ENCODE measurements around the gene SLC35E1.

SLC35E1 gene

DNA sequence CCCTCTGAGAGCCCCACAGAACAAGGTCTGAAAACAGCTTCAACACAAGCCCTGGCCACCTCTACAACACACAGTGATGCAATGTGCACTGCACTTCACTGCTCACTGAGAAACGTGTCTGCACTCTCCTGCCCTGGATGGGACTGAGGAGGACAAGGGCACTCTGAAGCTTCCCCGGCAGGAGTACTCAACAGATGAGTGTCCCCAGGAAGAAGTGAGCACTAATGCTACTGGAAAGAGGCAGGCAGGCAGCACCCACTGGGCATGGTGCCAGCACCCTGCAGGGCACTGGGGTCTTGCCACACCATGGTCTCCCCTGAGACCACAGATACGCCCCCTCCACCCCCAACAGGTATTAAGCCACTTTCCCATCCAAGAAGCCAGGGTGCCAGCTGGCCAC, 17.7 kb upstream of the SLC35E1 start:
- no peaks in the 10 kb centered on the region for H3K9me3 Mint-ChIP-seq

DNA sequence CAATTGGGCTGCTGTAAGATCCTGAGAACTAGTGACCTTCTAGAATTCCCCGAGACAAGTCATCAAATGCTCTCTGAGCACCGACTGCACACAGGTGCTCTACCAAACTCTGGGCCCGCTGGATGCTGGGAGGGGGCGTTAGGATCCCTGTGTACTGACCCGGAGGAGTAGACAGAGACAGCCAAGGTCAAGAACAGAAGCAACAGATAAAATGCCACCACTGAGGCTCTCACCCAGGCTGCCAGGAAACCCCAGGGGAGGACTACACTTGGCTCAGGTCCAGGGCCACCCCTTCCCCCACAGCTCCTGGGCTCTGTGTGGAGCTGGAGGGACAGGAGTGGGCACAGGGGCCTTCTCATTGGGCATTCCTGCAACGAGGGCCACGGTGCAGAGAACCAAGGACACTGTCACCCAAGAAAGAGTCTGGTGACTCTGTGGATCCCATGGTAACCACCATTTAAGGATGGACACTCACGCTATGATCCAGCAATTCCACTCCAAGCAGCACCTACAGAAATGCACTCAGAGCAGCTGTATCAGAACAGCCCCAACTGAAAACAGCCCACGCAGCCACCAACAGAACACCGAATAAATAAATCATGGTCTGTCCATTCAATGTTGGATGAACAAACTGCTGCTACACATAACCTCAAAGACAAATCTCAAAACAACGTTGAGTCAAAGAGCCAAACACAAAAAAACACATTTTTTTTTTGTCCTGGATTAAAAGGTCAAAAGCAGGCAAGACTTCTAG, 16.8 kb upstream of the SLC35E1 start:
- peaks cover 22% of the 10 kb centered on the region for H3K36me3 Mint-ChIP-seq
- no peaks in the 10 kb centered on the region for H3K9me3 Mint-ChIP-seq
- peak overlapping the region; percentile 77 for H3K4me3 Mint-ChIP-seq
- peaks cover 84% of the 10 kb centered on the region for H3K4me1 Mint-ChIP-seq
- DNase-seq (ENCODE audit: low spot score in 2 of 2) = peak in 1 of 2 donors; percentile 60
- ATAC-seq = peak; percentile 38
- peak overlapping the region; percentile 90 for H3K27ac Mint-ChIP-seq

More for the DNA sequence above, 17.7 kb upstream of the SLC35E1 start:
- Mint-ChIP-seq H3K36me3 (peaks cover 25% of the 10 kb centered on the region), H3K27ac (no peak overlapping the region), H3K4me1 (peaks cover 86% of the 10 kb centered on the region), H3K4me3 (peak overlapping the region; percentile 77)
- no peak for DNase-seq (ENCODE audit: low spot score in 2 of 2)
- no peak for ATAC-seq

DNA sequence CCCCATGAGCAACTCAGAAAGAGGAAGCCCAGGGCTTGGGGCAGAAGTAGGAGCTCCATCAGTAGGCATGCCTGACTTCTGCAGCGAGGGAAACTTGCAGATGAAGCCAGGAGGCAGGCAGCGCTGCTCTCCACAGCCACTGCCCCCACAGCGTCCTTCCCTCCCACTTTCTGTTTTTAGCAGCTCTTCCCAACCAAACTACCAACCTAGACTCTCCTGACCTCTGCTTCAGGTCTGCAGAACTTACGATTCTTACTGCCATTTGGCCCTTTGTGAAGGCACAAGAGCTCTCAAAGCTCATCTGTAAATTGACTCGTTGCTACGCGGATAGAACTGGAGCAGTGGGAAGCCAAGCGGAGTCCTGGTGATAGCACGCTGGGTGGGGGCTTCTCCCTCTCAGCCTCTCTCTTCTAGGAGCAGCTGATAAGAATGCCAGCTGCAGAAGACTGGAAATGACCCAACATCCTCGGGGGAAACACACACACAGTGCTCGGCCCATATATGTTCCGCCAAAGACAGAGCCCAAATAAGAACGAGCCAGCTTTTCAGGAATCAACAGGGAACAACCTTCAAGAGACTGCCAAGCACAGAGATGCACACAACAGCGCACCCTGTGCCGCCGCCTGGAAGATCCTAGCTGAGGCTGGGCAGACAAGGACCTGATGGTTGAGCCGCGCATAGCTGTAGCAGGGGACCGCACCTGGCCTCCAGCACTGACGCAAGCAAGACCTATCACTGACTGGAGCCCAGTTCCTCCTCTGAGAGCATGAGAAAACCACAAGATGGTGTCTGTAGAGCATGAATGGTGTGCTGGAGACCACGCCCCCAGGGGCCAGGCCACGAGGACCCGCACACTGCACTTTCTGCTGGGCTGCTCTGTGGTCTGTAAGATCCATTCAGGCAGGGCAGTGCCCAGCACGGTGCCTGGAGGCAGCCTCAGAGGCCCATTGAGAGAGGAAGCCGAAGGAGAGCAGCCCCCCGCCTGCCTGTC, 15.9 kb upstream of the SLC35E1 start:
- ATAC-seq (peak; percentile 72), DNase-seq (ENCODE audit: low spot score in 2 of 2) (peak in 1 of 2 donors; percentile 79)
- Mint-ChIP-seq H3K27ac (peak overlapping the region; percentile 90), H3K9me3 (no peaks in the 10 kb centered on the region), H3K36me3 (peaks cover 24% of the 10 kb centered on the region), H3K4me3 (peak overlapping the region; percentile 77), H3K4me1 (peaks cover 84% of the 10 kb centered on the region)

DNA sequence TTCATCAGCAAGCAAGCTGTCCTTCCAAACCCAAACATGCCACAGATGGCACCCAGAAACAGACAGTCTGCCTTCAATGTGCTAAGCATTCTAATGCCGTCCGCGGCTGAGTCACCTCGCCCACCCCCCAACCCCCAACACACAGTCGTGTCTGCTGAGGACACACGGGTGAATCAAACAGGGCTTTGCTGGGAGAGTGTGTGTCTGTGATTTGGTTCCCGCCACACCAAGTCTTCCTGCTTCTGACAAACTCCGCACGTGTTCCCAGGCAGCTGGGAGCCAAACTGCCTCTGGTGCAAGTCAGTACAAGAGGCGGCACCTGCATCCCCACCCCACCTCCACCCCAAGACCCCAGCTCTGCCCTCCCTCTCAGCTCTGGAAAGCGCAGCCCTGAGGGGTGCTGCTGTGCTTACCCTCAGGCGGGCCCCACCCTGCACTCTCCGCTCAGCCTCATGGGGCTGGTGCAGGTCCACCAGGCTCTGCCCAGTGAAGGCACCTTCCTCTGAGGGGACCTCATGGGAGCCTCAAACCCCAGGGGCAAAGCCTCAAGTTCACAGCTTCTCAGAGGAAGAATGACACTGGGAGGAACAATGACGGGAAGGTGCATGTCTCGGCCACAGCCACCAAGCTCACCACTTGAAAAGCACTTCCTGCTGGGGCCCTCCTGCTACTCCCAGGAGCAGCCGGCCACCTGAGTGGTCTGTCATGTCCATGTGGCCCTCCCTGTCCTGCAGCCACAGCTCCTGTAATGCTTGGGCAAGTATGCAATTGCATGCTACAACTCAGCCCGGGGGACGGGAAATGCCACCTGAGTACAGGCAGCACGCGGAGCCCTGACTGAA, 15.0 kb upstream of the SLC35E1 start:
- peaks cover 24% of the 10 kb centered on the region for H3K36me3 Mint-ChIP-seq
- DNase-seq (ENCODE audit: low spot score in 2 of 2) = peak in 1 of 2 donors; percentile 77
- H3K4me1 Mint-ChIP-seq = peaks cover 85% of the 10 kb centered on the region
- H3K27ac Mint-ChIP-seq = peak overlapping the region; percentile 90
- peak overlapping the region; percentile 77 for H3K4me3 Mint-ChIP-seq
- peak; percentile 25 for ATAC-seq
- H3K9me3 Mint-ChIP-seq = no peaks in the 10 kb centered on the region

DNA sequence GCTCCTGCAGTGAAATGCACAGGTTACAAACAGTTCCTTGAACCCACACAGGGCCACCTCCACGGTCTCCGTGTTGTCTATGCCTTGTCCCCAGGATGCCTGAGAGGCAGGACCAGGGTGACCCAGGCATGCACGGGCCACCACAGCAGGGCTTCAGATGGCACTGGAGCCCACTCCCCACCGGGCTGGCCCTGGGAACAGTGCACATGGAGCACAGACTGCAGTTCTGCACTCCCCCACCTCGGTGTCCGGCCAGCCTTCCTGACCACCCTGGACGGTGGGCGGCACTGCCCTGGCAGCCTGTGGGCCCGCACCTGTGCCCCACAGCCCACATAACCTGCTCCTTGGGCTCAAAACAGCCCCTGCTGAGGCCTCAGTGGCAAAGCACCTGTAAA, 14.3 kb upstream of the SLC35E1 start:
- no peak for ATAC-seq
- Mint-ChIP-seq H3K36me3 (peaks cover 30% of the 10 kb centered on the region), H3K9me3 (no peaks in the 10 kb centered on the region), H3K4me1 (peaks cover 85% of the 10 kb centered on the region), H3K27ac (peak overlapping the region; percentile 90), H3K4me3 (peak overlapping the region; percentile 77)
- DNase-seq (ENCODE audit: low spot score in 2 of 2) = no peak

DNA sequence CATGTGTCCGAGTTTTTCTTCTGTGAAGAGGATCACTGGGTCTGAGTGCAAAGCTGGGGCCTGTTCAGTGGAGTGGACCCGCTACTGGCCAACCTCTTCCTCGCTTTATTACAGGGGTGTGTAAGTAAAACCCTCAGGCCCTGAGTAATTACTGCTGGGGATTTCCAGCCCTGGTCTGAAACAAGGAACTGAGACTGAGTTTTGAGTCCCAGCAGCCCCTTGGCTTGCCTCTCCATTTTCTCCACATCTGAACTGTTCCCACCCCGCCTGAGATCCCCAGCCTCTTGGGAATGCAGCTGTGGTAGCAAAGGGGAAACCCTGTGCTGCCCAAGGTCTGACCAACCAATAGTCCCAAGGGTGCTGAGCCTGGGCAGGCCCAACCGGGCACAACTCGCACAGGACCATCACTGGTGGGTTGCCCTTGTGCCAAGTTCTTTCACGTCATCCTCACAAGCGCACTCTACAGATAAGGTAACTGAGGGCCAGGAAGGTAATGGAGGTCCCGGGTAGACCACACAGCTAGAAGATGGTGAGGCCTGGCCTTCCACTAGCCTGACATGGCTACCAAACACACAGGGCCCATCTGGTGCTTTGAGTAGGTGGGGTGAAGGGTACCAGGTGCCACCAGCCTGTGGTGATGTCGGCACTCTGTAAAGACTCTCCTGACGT, 13.7 kb upstream of the SLC35E1 start:
- DNase-seq (ENCODE audit: low spot score in 2 of 2) (peak in 1 of 2 donors; percentile 76), ATAC-seq (peak; percentile 49)
- Mint-ChIP-seq H3K27ac (peak overlapping the region; percentile 90), H3K4me1 (peaks cover 89% of the 10 kb centered on the region), H3K36me3 (peaks cover 34% of the 10 kb centered on the region), H3K9me3 (no peaks in the 10 kb centered on the region), H3K4me3 (peak overlapping the region; percentile 77)

DNA sequence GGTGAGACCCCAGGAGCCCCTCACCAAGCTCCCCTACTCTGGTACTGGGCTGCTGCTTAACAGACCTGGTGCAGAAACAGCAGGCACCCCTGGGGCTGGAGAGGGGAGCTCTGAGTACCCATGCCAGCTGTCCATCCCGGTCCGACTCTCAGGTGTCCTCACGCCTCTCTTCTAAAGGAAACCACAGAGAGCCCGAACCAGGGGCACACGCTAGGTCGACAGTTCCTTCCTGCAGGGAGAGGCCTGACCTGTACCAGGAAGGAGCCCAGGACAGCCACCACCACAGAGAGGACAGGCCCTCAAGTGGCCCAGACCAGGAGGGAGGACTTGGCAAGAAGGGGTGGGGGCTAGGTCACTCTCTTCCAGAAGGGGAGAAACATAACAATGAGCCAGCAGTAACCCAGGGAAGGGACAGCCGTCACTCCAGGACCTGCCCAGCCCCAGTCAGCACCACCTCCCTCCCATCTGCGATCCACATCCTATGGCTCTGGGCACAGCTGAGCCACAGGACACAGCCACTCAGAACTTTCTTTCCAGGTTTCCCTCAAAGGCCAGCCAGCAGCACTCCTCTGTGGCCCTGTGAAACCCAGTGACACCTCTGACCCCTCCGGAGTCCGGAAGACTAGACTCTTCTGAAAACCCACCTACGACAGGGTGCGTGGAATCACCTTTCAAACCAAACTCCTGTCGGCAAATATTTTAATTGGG, 13.0 kb upstream of the SLC35E1 start:
- ATAC-seq = no peak
- Mint-ChIP-seq H3K4me1 (peaks cover 89% of the 10 kb centered on the region), H3K36me3 (peaks cover 41% of the 10 kb centered on the region), H3K9me3 (no peaks in the 10 kb centered on the region), H3K27ac (peak overlapping the region; percentile 90), H3K4me3 (peak overlapping the region; percentile 77)
- DNase-seq (ENCODE audit: low spot score in 2 of 2) = peak in 1 of 2 donors; percentile 65

DNA sequence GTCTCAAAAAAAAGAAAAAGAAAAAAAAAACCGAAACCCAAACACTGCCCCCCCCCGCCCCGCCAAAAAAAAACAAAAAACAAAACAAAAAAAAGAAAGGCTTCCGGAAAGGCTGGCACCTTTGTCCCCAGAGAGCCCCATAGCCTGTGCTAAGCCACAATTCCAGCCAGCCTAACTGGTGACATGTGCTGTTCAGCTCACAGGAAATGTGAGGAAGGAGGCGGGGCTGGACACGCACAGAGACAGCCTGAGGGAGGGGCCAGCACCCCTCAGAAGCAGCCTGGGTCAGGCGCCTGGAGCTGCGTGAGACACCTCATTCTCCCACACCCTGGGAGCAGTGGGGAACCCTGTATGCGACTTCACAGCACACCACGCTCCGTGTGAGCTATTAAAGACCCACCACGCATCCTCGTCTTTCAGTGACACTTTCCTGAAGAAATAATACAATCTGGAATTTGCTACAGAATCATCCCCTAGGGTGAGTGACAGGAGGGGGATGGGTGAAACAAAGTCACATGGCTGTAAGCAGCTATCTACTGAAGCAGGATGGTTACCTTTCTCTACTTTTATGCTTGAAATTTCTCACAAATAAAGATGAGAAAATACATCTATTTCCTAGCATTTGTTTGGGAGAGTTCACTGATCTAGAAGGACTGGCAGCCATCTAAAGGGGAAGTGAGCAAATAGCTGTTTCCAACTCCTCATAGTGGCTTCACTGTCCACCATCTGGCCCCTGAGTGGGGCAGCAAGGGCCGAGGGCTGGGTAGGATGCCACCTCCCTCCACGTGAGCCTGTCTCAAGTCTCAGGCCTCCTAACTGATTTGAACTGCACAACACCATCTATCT, 12.3 kb upstream of the SLC35E1 start:
- H3K36me3 Mint-ChIP-seq = peaks cover 48% of the 10 kb centered on the region
- ATAC-seq (peak; percentile 85), DNase-seq (ENCODE audit: low spot score in 2 of 2) (peak; percentile 69 to 92)

DNA sequence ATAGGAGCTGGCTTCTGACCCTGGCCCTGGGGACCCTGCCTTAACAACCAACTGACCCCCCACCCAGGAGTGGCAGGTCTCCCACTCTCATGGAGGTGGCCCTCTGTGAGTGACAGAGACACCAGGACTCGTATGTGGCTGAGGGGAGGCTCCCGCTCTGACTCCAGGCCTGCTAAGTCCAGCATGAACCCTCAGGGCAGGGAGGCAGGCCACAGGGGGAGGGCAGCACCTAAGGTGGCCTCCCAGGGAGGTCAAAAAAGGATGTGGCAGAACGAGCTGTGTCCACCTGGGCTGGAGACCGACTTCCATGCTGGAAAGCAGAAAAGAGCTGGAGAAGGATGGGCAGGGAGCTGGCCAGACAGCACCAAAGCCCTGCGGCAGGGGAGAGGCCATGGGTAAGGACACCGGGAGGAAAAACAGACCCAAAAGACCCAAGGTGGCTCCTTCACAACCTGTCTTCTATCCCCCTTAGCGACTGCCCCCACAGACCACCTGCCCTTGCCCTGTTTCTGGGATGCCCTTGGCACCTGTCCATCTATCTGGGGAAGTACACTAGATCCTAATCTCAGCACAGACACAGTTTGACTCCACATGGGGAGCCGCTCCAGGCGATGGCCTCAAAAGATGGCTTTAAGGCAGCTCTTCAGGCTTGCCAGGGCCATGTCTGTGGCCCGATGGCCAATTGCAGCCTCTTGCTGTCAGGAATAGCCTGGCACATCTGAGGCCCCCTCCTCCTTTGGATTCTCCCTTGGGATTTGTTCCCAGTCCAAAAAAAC, 10.5 kb upstream of the SLC35E1 start:
- Mint-ChIP-seq H3K4me1 (peaks cover 81% of the 10 kb centered on the region), H3K9me3 (no peaks in the 10 kb centered on the region), H3K4me3 (peak overlapping the region; percentile 77), H3K27ac (peak overlapping the region; percentile 90), H3K36me3 (peaks cover 66% of the 10 kb centered on the region)
- ATAC-seq (no peak), DNase-seq (ENCODE audit: low spot score in 2 of 2) (no peak)

More for the DNA sequence above, 12.3 kb upstream of the SLC35E1 start:
- Mint-ChIP-seq H3K27ac (peak overlapping the region; percentile 90), H3K9me3 (no peaks in the 10 kb centered on the region), H3K4me3 (peak overlapping the region; percentile 77), H3K4me1 (peaks cover 89% of the 10 kb centered on the region)

DNA sequence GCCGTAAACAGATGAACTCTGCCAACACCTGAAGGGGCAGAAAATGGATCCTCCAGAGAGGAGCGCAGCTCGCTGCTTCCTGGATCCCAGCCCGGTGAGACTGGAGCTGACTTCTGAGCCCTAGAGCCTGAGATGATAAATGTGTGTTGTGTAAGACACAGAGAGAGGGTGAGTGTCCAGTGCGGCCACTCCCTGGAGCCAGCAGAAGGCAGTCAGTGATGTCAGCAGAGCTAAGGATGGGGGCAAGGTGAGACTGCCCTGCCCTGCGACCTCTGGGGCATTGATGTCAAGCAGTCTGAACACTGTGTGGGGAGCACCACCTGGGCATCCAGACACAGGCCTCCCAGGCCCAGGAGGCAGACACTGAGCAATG, 9.7 kb upstream of the SLC35E1 start:
- Mint-ChIP-seq H3K4me3 (no peak overlapping the region), H3K27ac (peak overlapping the region; percentile 79), H3K9me3 (no peaks in the 10 kb centered on the region), H3K36me3 (peaks cover 70% of the 10 kb centered on the region), H3K4me1 (peaks cover 74% of the 10 kb centered on the region)
- no peak for DNase-seq (ENCODE audit: low spot score in 2 of 2)
- no peak for ATAC-seq

DNA sequence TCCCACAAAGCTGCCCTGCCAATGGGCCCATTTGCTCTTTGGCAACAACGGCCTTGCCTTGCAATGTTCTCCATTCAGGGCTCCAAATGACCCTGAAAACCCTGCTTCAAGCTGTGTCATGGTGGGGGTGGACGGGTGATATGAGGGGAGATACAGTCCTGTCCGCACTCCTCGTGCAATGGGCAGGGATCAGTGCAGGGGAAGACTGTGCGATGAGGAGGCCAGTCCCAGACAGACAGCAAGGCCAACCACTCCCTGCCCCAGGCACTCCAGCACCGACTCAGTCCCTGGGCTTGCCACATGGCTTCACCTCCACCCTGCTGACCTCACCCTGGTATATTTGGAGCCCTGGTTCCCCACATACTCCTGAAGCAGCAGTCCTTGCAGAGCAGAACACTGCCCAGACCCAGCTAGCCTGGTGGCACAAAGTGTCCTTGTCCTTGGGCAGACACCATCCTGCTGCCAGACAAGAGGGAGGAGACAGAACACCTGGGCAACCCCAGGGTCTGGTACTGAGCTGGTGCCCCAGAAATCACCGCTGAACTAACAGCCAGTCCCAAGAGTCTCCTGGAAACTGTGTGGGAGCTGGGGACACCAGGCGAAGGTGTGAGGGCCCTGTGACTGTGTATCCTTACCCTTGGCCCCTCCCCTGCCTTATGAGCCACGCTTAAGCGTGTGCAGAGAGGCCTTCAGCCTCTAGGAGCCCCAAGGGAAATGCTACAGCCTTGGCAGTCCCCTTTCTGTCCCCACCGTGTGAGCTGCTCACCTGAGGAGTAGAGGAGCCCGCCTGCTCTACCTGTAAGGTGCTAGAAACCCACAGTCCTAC, 9.1 kb upstream of the SLC35E1 start:
- no peaks in the 10 kb centered on the region for H3K9me3 Mint-ChIP-seq
- peak overlapping the region; percentile 79 for H3K27ac Mint-ChIP-seq
- no peak overlapping the region for H3K4me3 Mint-ChIP-seq
- no peak for DNase-seq (ENCODE audit: low spot score in 2 of 2)
- H3K4me1 Mint-ChIP-seq = peaks cover 71% of the 10 kb centered on the region
- no peak for ATAC-seq
- peaks cover 75% of the 10 kb centered on the region for H3K36me3 Mint-ChIP-seq

DNA sequence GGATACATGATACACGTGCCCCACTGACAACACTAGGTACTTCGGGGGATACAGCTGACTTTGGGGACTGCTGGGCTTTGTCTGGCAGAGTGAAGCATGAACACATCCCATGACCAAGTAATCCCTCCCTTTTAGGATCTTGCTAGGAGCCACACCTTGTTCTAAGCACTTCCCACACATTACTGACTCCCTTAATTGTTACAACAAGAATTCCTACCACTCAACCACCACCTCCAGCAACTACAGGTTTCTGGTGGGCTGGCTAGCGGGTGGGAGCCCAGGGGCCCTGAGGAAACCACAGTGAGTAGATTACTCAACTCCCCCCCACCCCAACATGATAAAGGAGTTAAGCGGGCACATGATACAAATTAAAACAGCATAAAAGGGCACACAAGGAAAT, 7.2 kb upstream of the SLC35E1 start:
- Mint-ChIP-seq H3K4me1 (peaks cover 68% of the 10 kb centered on the region), H3K27ac (peak overlapping the region; percentile 87), H3K4me3 (no peak overlapping the region), H3K36me3 (peaks cover 78% of the 10 kb centered on the region), H3K9me3 (no peaks in the 10 kb centered on the region)
- ATAC-seq (no peak), DNase-seq (ENCODE audit: low spot score in 2 of 2) (no peak)

All from stimulated activated effector memory CD8-positive, alpha-beta T cell treated with anti-CD3 and anti-CD28 coated beads, Interleukin-12 subunit alpha, Interleukin-12 subunit beta, amount 100 ng/mL, for 72 hours (primary cell).